GM18520 (cell line): Measurements from ENCODE around the gene FSIP1.

Experiments
- ATAC-seq: cut with Tn5 transposase; IDR thresholded peaks from one replicate; pipeline ENCODE4 v1.9.1; 2021; ENCODE audit not compliant: unreplicated experiment

The FSIP1 gene

GRCh38 chr15:39792844-39793335 lies 10.2 kb upstream of the FSIP1 start:
- ATAC-seq = no peak

GRCh38 chr15:39792025-39792843 lies 9.6 kb upstream of the FSIP1 start:
- no peak for ATAC-seq

- ATAC-seq = no peak
Observed at GRCh38 chr15:39789736-39790135, 7.1 kb upstream of the FSIP1 start.

GRCh38 chr15:39788800-39789565 lies 6.3 kb upstream of the FSIP1 start:
- ATAC-seq = no peak

- peak; percentile 58 for ATAC-seq
Observed at GRCh38 chr15:39788108-39788507, 5.5 kb upstream of the FSIP1 start.

- no peak for ATAC-seq
Observed at GRCh38 chr15:39787479-39787878, 4.8 kb upstream of the FSIP1 start.

GRCh38 chr15:39786447-39787056 lies 3.9 kb upstream of the FSIP1 start:
- no peak for ATAC-seq

- ATAC-seq = no peak
Observed at GRCh38 chr15:39785841-39786240, 3.2 kb upstream of the FSIP1 start.

- no peak for ATAC-seq
Observed at GRCh38 chr15:39785139-39785538, 2.5 kb upstream of the FSIP1 start.

GRCh38 chr15:39784638-39785037 lies 2.0 kb upstream of the FSIP1 start:
- ATAC-seq = no peak

GRCh38 chr15:39784125-39784524 lies 1.5 kb upstream of the FSIP1 start:
- no peak for ATAC-seq

- no peak for ATAC-seq
Observed at GRCh38 chr15:39783244-39783820, 691 bp upstream of the FSIP1 start.

GRCh38 chr15:39781967-39782302 lies 706 bp downstream of the FSIP1 start:
- ATAC-seq = no peak

- ATAC-seq = no peak
Observed at GRCh38 chr15:39781147-39781966, 1.3 kb downstream of the FSIP1 start.

GRCh38 chr15:39778021-39778420 lies 4.6 kb downstream of the FSIP1 start:
- ATAC-seq = no peak

GRCh38 chr15:39777496-39777895 lies 5.1 kb downstream of the FSIP1 start:
- no peak for ATAC-seq

GRCh38 chr15:39776068-39776467 lies 6.6 kb downstream of the FSIP1 start:
- ATAC-seq = no peak

GRCh38 chr15:39774688-39775267 lies 7.9 kb downstream of the FSIP1 start:
- no peak for ATAC-seq

- no peak for ATAC-seq
Observed at GRCh38 chr15:39770748-39771689, 11.6 kb downstream of the FSIP1 start.
